Stimulated activated CD8-positive, alpha-beta memory T cell treated with anti-CD3 and anti-CD28 coated beads, Interleukin-12 subunit alpha, Interleukin-12 subunit beta, amount 100 ng/mL, for 24 hours (primary cell): ENCODE results near the gene IGLON5.

ENCODE experiments used
- DNase-seq: peaks from one replicate; pipeline ENCODE4 v3.0.0-alpha.2; 2020; ENCODE audit errors: extremely low read depth

The IGLON5 gene

GRCh38 chr19:51364200-51365106, 53.0 kb downstream of the IGLON5 start:
- DNase-seq: no peak

DNA sequence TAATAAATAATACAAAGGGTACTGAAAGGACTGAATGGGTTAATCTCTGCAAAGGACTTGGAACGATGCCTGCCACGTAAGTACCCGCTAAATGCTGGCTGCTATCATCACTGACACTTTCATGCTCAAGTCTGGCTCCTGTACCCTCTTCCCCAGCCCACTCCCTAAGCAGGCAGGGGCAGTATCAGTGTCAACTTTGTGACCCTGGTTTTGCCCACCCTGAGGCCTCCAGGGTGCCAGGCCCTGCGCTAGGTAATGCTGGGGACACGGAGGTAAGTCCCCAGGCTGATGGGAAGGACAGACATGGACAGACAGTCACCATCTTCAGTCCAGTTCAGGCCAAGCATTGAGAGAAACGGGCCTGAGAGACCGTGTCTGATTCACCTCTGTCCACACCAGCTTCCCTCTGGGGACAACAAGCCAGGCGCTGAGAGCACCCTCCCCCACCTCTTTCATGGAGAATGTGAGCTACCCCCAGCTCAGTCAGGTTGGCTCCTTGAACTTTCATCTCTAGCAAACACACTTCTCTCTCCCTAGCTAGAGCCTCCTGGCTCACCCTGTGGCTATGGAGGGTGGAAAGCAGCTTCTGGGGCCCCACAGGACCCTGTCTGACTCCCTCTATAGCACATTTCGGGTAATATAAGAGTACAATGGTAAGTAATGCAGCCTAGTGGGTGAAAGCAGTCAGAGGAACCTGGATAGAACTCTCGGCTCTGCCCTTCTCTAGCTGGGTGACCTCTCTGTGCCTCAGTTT, 53.9 kb downstream of the IGLON5 start:
- no peak for DNase-seq

DNA sequence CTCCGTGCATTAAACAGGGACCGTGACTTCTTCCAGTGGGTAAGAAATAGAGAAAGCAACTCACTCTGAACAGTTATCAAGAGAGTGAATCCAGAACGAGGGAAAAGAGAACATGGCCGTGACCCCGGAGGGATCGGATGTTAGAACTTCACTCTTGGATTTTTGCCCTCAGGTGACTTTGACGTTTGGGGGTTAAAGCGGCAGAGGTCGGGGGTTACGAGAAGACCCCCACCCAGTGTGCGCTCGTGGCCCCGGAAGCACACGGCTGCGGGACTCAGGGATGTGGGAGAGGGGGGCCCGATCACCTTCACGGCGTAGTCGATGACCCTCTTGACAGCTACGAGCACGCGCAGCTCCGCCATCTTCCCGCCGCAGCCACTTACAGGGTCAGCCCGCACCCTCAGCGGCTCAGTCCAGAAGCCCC, 54.5 kb downstream of the IGLON5 start, which contains the start of gene ETFB:
ETFB (minus strand) TSS at position 424 of the 424 bp plus-strand sequence; CDS start at position 362, 62 bp downstream.
- DNase-seq: no peak

GRCh38 chr19:51366389-51367254, 55.2 kb downstream of the IGLON5 start:
- DNase-seq: peak; percentile 87

DNA sequence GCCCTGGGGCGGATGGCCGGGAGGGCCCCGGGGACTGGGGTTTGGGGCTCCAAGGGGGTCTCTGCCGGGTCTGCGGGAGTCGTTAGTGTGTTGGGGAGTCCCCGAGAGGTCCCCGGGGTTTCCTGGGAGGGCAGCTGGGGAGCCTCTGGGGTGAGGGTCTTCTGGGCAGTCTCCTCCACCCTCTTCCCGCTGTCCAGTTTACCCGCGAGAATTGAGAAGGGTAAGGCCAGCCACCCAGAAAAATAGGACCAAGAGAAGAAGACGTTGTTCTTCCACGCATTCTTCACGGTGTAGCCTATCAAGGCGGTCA, 55.8 kb downstream of the IGLON5 start:
- no peak for DNase-seq

DNA sequence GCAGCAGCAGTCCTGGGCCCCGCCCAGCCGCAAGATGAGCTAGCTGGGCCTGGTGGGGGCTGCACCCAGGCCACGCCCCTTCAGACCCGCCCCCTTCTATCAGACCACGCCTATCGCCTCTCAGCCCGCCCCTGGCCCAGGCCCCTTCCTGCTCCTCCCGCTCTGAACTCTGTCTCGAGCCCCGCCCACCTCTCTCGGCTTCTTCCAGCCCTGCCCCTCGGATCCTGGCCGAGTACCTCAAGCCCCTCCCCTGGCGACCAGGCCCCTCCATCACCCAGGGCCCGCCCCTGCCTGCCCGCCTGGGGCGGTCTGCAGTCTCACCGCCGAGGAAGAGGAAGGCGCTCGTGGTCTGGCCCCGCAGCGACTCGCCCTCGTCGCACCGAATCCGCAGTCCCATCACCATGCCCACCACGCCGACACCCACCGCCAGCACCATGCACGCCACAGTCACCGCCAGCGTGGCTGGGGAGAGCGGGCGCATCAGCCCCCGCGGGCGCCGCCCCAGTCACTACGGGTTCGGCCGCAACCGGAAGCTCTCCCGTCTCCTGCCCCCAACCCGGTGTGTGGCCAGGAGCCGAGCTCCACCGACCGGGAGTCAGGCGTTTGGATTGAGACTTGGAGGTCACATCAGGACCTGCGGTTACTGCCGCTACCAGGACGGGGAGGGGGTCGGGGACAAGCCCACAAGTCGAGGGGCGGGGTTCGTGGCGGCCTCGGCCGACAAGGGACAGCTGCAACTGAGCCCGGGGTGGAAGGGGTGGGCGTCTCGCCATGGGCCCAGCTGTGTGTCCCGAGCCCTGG, 56.3 kb downstream of the IGLON5 start:
- peak; percentile 97 for DNase-seq

DNA sequence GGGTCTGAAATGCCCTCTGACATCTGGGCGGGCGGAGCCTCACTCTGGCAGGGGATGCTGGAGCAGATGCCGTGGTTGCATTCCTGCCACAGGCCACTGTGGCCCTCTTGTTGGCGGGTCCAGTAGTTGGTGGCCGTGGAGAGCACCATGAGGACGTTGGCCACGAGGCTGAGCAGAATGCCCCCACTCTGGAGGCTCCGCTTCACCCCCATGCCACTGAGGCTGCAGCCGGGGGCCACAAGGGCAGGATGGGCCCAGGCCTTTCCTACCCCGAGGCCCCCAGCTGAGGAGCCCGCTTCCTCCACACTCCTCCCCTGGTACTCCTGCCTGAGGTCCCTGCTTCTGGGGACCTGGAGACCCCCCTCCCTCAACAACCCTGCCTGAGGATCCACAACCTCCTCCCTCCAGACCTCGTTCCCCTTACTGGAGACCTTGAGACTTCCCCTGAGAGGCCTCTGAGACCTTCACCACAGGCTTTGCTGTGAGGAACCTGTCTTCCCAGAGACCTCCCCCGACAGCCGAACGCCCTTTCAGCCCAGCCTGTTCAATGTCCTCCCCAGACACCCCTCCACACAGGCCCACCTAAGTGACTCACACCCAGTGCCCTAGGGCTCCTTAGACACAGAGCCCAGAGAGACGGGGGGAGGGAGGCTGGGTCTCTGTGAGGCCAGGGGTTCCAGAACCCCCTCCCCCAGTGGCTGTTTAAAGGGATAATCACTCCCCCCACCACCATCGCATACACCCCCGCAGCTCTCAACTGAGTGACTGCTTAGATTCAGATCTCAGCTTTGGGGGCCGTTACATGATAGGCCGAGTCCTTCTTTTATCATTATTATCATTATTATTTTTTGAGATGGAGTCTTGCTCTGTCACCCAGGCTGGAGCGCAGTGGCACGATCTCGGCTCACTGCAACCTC, 57.2 kb downstream of the IGLON5 start, which contains the start of gene CLDND2:
CLDND2 (minus strand) TSS at position 638 of the 917 bp plus-strand sequence; CDS start at position 212, 426 bp downstream.
- no peak for DNase-seq

GRCh38 chr19:51370230-51370629, 58.8 kb downstream of the IGLON5 start:
- DNase-seq: no peak

DNA sequence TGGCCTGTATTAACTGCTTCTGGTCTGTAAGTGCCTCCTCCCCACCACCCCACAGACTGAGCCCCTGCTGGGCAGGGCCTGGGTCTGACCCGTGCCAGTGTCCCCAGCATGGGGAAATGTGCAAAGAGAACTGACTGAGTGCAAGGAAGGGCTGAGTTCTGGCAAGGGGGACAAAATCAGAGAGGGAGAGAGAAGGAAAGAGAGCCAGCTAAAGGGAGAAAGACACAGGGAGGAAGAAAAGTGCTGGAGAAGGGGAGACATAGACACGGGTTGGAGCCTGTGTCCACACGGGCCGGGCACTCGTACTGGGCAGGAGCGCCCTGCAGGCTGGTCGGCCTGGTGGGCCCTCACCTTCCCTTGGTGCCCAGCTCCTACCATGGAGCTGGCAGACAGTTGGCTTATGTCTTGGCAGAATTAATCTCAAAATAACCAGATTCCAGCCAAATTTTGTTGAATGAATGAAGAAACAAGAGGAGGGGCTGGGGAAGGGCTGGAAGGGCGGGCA, 59.8 kb downstream of the IGLON5 start:
- DNase-seq: no peak

- DNase-seq: no peak
Measured at GRCh38 chr19:51372021-51372648, 60.7 kb downstream of the IGLON5 start.

- peak; percentile 72 for DNase-seq
Measured at GRCh38 chr19:51372649-51373504, 61.4 kb downstream of the IGLON5 start, which contains the start of gene NKG7. NKG7 (minus strand) TSS chr19:51372654; CDS start chr19:51372535, 119 bp downstream.

DNA sequence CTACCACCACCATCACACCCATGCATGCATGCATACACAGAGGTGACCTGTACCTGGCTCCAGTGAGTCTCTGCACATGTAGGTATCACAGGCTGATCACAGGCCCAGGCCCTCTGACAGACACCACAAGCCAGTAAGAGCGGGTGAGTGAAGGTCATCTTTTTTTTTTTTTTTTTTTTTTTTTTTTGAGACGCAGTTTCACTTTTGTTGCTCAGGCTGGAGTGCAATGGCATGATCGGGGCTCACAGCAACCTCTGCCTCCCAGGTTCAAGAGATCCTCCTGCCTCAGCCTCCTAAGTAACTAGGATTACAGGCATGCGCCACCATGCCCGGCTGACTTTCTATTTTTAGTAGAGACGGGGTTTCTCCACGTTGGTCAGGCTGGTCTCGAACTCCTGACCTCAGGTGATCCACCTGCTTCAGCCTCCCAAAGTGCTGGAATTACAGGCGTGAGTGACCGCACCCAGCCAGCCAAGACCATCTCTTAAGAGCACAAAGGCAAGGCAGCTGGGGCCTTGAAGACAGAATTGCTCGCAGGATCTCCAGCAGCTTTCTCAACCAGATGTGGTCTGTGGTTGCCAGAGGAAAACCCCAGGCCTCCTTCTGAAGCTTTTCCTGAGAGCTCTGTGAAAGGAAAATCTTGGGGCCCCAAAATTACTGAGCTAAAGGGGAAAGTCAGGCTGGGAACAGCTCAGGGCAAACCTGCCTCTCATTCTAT, 64.2 kb downstream of the IGLON5 start:
- no peak for DNase-seq

DNA sequence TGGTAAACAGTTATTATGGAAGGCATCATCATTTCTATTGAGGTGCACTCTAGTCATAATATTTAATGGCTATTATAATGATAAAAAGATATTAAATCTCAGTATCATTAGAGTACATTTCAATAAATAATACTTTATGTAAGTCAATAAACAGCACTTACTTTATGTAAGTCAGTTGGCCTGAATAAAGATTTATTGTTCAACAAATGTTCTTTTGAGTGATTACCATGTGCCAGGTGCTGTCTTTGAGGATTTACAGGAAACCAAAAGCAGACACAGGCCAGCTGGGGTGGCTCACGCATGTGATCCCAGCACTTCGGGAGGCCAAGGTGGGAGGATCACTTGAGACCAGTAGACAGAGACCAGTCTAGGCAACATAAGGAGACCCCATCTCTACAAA, 66.0 kb downstream of the IGLON5 start:
- DNase-seq: no peak

GRCh38 chr19:51380379-51380778, 68.9 kb downstream of the IGLON5 start:
- no peak for DNase-seq
